ENCODE measurements around the gene CTU1. TPM values are rescaled to one million over a fixed set of nuclear protein-coding genes. Genes with fewer than 3 reads are reported as not detected.

CTU1 gene
- 1 to 10 TPM; 2.5 to 6.5 (median 3.8) TPM for total RNA-seq
- 6.2 TPM for total RNA-seq (2013)

- DNase-seq: peak; percentile 94 to 99
- H3K36me3 Mint-ChIP-seq: no peaks in the 10 kb centered on the region
- no peak for TF ChIP-seq CTCF (IDR thresholded peaks at IDR 0.05)
- ATAC-seq: peak; percentile 96 to 99 (median 96)
- H3K27ac Mint-ChIP-seq: peak within 1 kb of the TSS; percentile 92 to 99
- peak within 1 kb of the TSS; percentile 94 for H3K4me3 Mint-ChIP-seq
- H3K9me3 ChIP-seq (ENCODE audit: control insufficient read depth, insufficient read depth, low read length): no peaks in the 10 kb centered on the region
- no peaks in the 10 kb centered on the region for H3K27me3 ChIP-seq (ENCODE audit: control insufficient read depth, insufficient read depth, low read length)
- WGBS (ENCODE audit: insufficient coverage): under 1% methylated on average over 43 of the region's 43 CpGs
- peak within 1 kb of the TSS; percentile 82 for H3K27ac ChIP-seq (ENCODE audit: low read length)
- peaks cover 10% of the 10 kb centered on the region for H3K36me3 ChIP-seq (ENCODE audit: control insufficient read depth, insufficient read depth, low read length)
- peak within 1 kb of the TSS; percentile 80 for H3K4me3 ChIP-seq (ENCODE audit: low read length)
- intact Hi-C loops (cut with micrococcal nuclease): loop anchor here (5.0 kb wide), 1 partner anchor 59 kb away; no protein-coding TSS in a partner anchor
- no peaks in the 10 kb centered on the region for H3K27me3 Mint-ChIP-seq (ENCODE audit: low read depth in 2 of 2)
- no peaks in the 10 kb centered on the region for H3K9me3 Mint-ChIP-seq
- H3K4me1 Mint-ChIP-seq: peaks cover 34 to 42% of the 10 kb centered on the region in 2 donors
- H3K4me1 ChIP-seq (ENCODE audit: control insufficient read depth, insufficient read depth, low read length): peaks cover 21% of the 10 kb centered on the region
Measured at GRCh38 chr19:51108066-51108804, at the start of gene CTU1. Gene CTU1, minus strand, starts transcription at chr19:51108409. Its CDS starts 3,840 bp downstream, at chr19:51104569.

- no peak for ATAC-seq
- intact Hi-C loops (cut with micrococcal nuclease): no loop called here
- H3K36me3 ChIP-seq (ENCODE audit: control insufficient read depth, insufficient read depth, low read length): peaks cover 37% of the 10 kb centered on the region
- TF ChIP-seq CTCF (IDR thresholded peaks at IDR 0.05): no peak
- H3K4me3 ChIP-seq (ENCODE audit: low read length): no peak overlapping the region
- DNase-seq: no peak
- H3K9me3 Mint-ChIP-seq: no peaks in the 10 kb centered on the region
- no peaks in the 10 kb centered on the region for H3K27me3 Mint-ChIP-seq (ENCODE audit: low read depth in 2 of 2)
- 58% methylated on average over 2 of the region's 2 CpGs for WGBS (ENCODE audit: insufficient coverage)
- H3K4me1 Mint-ChIP-seq: peaks cover 35 to 54% of the 10 kb centered on the region in 2 donors
- no peaks in the 10 kb centered on the region for H3K9me3 ChIP-seq (ENCODE audit: control insufficient read depth, insufficient read depth, low read length)
- H3K27ac ChIP-seq (ENCODE audit: low read length): no peak overlapping the region
- peaks cover 10% of the 10 kb centered on the region for H3K4me1 ChIP-seq (ENCODE audit: control insufficient read depth, insufficient read depth, low read length)
- H3K36me3 Mint-ChIP-seq: peaks cover 9% of the 10 kb centered on the region
- H3K4me3 Mint-ChIP-seq: no peak overlapping the region
- no peaks in the 10 kb centered on the region for H3K27me3 ChIP-seq (ENCODE audit: control insufficient read depth, insufficient read depth, low read length)
- no peak overlapping the region for H3K27ac Mint-ChIP-seq
Measured at GRCh38 chr19:51157265-51157664, 49.1 kb upstream of the CTU1 start.

- WGBS (ENCODE audit: insufficient coverage): 92% methylated on average over 2 of the region's 2 CpGs
- Histone ChIP-seq H3K27me3 (ENCODE audit: control insufficient read depth, insufficient read depth, low read length) (no peaks in the 10 kb centered on the region), H3K27ac (ENCODE audit: low read length) (no peak overlapping the region), H3K9me3 (ENCODE audit: control insufficient read depth, insufficient read depth, low read length) (no peaks in the 10 kb centered on the region), H3K4me3 (ENCODE audit: low read length) (no peak overlapping the region), H3K36me3 (ENCODE audit: control insufficient read depth, insufficient read depth, low read length) (peaks cover 41% of the 10 kb centered on the region), H3K4me1 (ENCODE audit: control insufficient read depth, insufficient read depth, low read length) (peaks cover 14% of the 10 kb centered on the region)
- ATAC-seq (no peak), DNase-seq (no peak)
- Mint-ChIP-seq H3K36me3 (peaks cover 14% of the 10 kb centered on the region), H3K4me1 (peaks cover 37 to 58% of the 10 kb centered on the region in 2 donors), H3K9me3 (no peaks in the 10 kb centered on the region), H3K27me3 (ENCODE audit: low read depth in 2 of 2) (no peaks in the 10 kb centered on the region), H3K27ac (peak overlapping the region; percentile 7 to 27), H3K4me3 (no peak overlapping the region)
- intact Hi-C loops (cut with micrococcal nuclease): no loop called here
- TF ChIP-seq CTCF (IDR thresholded peaks at IDR 0.05): no peak
Measured at GRCh38 chr19:51156710-51157109, 48.5 kb upstream of the CTU1 start.

All from natural killer cell (primary cell).